ENCODE measurements around the gene FFAR2. TPM values are rescaled to one million over a fixed set of nuclear protein-coding genes. Genes with fewer than 3 reads are reported as not detected.
"Not testable (repeated sequence)": the region's sequence is repeated elsewhere in the genome, so short reads cannot be mapped to it uniquely, and the experiment has no call there.

FFAR2 gene
- total RNA-seq, 3 donors from 2014 or later (not counting 1 experiment from before 2014, with no cell fraction given) = 0.70 to 8.6 (median 1.6) TPM

DNA sequence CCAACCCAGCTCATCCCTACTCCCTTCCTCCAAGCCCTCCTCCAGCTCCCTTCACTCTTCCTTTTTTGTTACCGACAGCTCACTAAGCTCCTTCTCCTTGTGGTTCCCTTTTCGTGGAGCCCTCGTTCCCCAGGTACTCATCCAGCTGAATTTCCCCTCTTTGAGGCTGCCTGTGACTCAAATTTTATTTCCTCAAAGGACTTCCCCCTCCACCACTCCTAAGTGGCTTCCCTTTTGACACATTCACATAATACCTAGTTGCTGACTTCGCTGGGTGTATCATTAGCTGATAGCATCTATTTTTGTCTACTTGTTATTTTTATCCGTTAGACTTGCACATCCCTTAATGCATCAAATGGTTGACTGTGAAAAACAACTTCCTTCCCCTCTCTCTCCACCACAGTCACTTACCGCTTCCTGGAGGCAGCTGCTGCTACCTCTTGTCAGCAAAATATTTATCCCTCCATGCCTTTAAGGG, 14.5 kb downstream of the FFAR2 start:
- Histone ChIP-seq H3K36me3 (ENCODE audit: control insufficient read depth, insufficient read depth, low read length) (no peaks in the 10 kb centered on the region), H3K4me1 (ENCODE audit: control insufficient read depth, insufficient read depth, low read length) (peaks cover 60% of the 10 kb centered on the region), H3K27ac (ENCODE audit: low read length) (peak overlapping the region; percentile 88), H3K9me3 (ENCODE audit: control insufficient read depth, insufficient read depth, low read length) (no peaks in the 10 kb centered on the region), H3K4me3 (ENCODE audit: low read length) (no peak overlapping the region), H3K27me3 (ENCODE audit: control insufficient read depth, insufficient read depth, low read length) (no peaks in the 10 kb centered on the region)
- H3K4me3 Mint-ChIP-seq = peak overlapping the region; percentile 83
- DNase-seq (peak; percentile 54 to 89), ATAC-seq (peak; percentile 89 to 96 (median 90))
- WGBS (ENCODE audit: insufficient coverage) = 0% methylated on average over 6 of the region's 6 CpGs
- intact Hi-C loops (cut with micrococcal nuclease) = loop anchor here (1.0 to 10.0 kb wide), 4 partner anchors 16 to 198 kb away; partner anchors contain the start of gene USF2
- H3K27me3 Mint-ChIP-seq (ENCODE audit: low read depth in 2 of 2) = no peaks in the 10 kb centered on the region
- H3K27ac Mint-ChIP-seq = peak overlapping the region; percentile 90 to 93
- no peaks in the 10 kb centered on the region for H3K9me3 Mint-ChIP-seq
- no peaks in the 10 kb centered on the region for H3K36me3 Mint-ChIP-seq
- TF ChIP-seq, protein P1, sequence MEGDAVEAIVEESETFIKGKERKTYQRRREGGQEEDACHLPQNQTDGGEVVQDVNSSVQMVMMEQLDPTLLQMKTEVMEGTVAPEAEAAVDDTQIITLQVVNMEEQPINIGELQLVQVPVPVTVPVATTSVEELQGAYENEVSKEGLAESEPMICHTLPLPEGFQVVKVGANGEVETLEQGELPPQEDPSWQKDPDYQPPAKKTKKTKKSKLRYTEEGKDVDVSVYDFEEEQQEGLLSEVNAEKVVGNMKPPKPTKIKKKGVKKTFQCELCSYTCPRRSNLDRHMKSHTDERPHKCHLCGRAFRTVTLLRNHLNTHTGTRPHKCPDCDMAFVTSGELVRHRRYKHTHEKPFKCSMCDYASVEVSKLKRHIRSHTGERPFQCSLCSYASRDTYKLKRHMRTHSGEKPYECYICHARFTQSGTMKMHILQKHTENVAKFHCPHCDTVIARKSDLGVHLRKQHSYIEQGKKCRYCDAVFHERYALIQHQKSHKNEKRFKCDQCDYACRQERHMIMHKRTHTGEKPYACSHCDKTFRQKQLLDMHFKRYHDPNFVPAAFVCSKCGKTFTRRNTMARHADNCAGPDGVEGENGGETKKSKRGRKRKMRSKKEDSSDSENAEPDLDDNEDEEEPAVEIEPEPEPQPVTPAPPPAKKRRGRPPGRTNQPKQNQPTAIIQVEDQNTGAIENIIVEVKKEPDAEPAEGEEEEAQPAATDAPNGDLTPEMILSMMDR (IDR thresholded peaks at IDR 0.05) = no peak
- H3K4me1 Mint-ChIP-seq = peaks cover 29 to 30% of the 10 kb centered on the region in 2 donors

DNA sequence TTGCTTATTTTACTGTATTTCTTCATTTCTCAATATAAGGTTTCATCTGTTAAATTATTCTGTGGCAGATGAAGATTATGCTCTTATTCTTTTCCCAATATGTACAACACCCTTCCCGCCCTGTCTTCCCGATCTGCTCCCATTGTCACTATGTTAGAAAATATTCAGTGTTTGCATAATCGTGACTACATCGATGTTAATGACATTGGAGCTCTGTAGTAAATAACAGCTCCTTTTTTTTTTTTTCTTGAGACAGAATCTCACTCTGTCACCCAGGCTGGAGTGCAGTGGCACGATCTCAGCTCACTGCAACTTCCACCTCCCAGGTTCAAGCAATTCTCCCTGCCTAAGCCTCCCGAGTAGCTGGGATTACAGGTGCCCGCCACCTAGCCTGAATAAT, 14.9 kb downstream of the FFAR2 start:
- ATAC-seq = peak; percentile 62 to 75 (median 65)
- Histone ChIP-seq H3K27ac (ENCODE audit: low read length) (peak overlapping the region; percentile 88), H3K4me1 (ENCODE audit: control insufficient read depth, insufficient read depth, low read length) (peaks cover 57% of the 10 kb centered on the region)
- not testable (repeated sequence) for H3K9me3 Mint-ChIP-seq; H3K9me3 ChIP-seq (ENCODE audit: control insufficient read depth, insufficient read depth, low read length); H3K27me3 ChIP-seq (ENCODE audit: control insufficient read depth, insufficient read depth, low read length); DNase-seq; H3K27me3 Mint-ChIP-seq (ENCODE audit: low read depth in 2 of 2); H3K36me3 ChIP-seq (ENCODE audit: control insufficient read depth, insufficient read depth, low read length); H3K36me3 Mint-ChIP-seq; H3K4me3 ChIP-seq (ENCODE audit: low read length)
- Mint-ChIP-seq H3K4me3 (peak overlapping the region; percentile 83), H3K4me1 (peaks cover 30 to 32% of the 10 kb centered on the region in 2 donors), H3K27ac (peak overlapping the region; percentile 90 to 93)
- WGBS (ENCODE audit: insufficient coverage) = 24% methylated on average over 5 of the region's 7 CpGs
- intact Hi-C loops (cut with micrococcal nuclease) = loop anchor here (1.0 to 10.0 kb wide), 4 partner anchors 16 to 198 kb away; partner anchors contain the start of gene USF2

DNA sequence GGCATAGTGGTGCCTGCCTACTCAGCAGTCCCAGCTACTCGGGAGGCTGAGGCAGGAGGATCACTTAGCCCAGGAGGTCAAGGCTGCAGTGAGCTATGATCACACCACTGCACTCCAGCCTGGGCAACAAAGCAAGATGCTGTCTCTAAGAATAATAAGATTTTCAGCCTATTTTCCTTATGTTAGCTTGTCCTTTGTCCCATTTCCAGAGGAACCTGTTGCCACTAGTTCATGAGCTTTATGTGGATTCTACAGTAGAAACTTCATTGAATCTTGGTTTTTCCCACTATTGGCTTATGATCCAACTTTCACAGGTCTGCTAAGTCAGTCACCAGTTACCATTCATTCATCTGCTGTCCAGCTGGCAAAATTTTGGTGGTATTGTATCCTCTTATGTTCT, 18.2 kb downstream of the FFAR2 start:
- Mint-ChIP-seq H3K9me3 (no peaks in the 10 kb centered on the region), H3K4me3 (no peak overlapping the region), H3K4me1 (peaks cover 17 to 29% of the 10 kb centered on the region in 2 donors), H3K36me3 (no peaks in the 10 kb centered on the region), H3K27ac (no peak overlapping the region), H3K27me3 (ENCODE audit: low read depth in 2 of 2) (no peaks in the 10 kb centered on the region)
- whole genome bisulfite sequencing (ENCODE audit: insufficient coverage) = 93% methylated on average over 1 of the region's 1 CpG
- ATAC-seq (no peak), DNase-seq (no peak)
- TF ChIP-seq, protein P1 (IDR thresholded peaks at IDR 0.05) = no peak
- no peak overlapping the region for H3K27ac ChIP-seq (ENCODE audit: low read length)
- H3K4me1 ChIP-seq (ENCODE audit: control insufficient read depth, insufficient read depth, low read length) = peaks cover 34% of the 10 kb centered on the region
- H3K27me3 ChIP-seq (ENCODE audit: control insufficient read depth, insufficient read depth, low read length) = no peaks in the 10 kb centered on the region
- no peaks in the 10 kb centered on the region for H3K36me3 ChIP-seq (ENCODE audit: control insufficient read depth, insufficient read depth, low read length)
- no peaks in the 10 kb centered on the region for H3K9me3 ChIP-seq (ENCODE audit: control insufficient read depth, insufficient read depth, low read length)
- intact Hi-C loops (cut with micrococcal nuclease) = loop anchor here (10.0 kb wide), 1 partner anchor 201 kb away; the partner anchor contains the start of gene USF2
- H3K4me3 ChIP-seq (ENCODE audit: low read length) = no peak overlapping the region

DNA sequence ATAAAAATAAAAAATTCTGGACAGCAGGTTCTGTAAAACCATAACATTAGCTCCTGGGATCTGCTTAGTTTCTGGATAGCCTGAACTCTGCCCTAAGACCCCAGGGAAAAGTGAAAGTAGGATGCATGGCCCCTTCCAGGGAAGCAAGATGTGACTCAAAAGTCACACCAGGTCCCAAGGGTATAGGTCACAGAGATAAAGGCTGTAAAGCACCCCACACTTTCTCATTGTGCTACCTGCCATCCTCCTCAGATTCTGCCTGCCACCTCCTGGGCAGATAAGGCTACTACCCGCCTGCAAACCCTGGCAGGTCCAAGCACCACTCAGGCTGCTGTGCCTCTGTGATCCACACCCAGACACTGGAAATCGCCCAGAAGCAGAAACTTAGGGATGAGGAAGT, 20.6 kb downstream of the FFAR2 start:
- DNase-seq (peak; percentile 58 to 84), ATAC-seq (peak; percentile 96 to 100 (median 100))
- Histone ChIP-seq H3K9me3 (ENCODE audit: control insufficient read depth, insufficient read depth, low read length) (no peaks in the 10 kb centered on the region), H3K4me3 (ENCODE audit: low read length) (no peak overlapping the region), H3K27ac (ENCODE audit: low read length) (no peak overlapping the region), H3K4me1 (ENCODE audit: control insufficient read depth, insufficient read depth, low read length) (peaks cover 10% of the 10 kb centered on the region), H3K27me3 (ENCODE audit: control insufficient read depth, insufficient read depth, low read length) (no peaks in the 10 kb centered on the region), H3K36me3 (ENCODE audit: control insufficient read depth, insufficient read depth, low read length) (no peaks in the 10 kb centered on the region)
- WGBS (ENCODE audit: insufficient coverage) = 29% methylated on average over 2 of the region's 2 CpGs
- no peak overlapping the region for H3K27ac Mint-ChIP-seq
- TF ChIP-seq, protein P1 (IDR thresholded peaks at IDR 0.05) = peak; percentile 72
- no peaks in the 10 kb centered on the region for H3K27me3 Mint-ChIP-seq (ENCODE audit: low read depth in 2 of 2)
- H3K4me1 Mint-ChIP-seq = peaks cover under 1 to 13% of the 10 kb centered on the region in 2 donors
- intact Hi-C loops (cut with micrococcal nuclease) = loop anchor here (1.0 to 10.0 kb wide), 4 partner anchors 48 to 401 kb away; partner anchors contain the start of gene USF2
- no peaks in the 10 kb centered on the region for H3K9me3 Mint-ChIP-seq
- H3K4me3 Mint-ChIP-seq = no peak overlapping the region
- H3K36me3 Mint-ChIP-seq = no peaks in the 10 kb centered on the region
